HG03442 (cell line): ENCODE results near the gene NUP58.

Source experiments
- ATAC-seq: cut with Tn5 transposase; IDR thresholded peaks from one replicate; pipeline ENCODE4 v1.9.1; 2021; ENCODE audit warnings: mild to moderate bottlenecking, moderate library complexity; ENCODE audit not compliant: unreplicated experiment

NUP58 gene, protein sequence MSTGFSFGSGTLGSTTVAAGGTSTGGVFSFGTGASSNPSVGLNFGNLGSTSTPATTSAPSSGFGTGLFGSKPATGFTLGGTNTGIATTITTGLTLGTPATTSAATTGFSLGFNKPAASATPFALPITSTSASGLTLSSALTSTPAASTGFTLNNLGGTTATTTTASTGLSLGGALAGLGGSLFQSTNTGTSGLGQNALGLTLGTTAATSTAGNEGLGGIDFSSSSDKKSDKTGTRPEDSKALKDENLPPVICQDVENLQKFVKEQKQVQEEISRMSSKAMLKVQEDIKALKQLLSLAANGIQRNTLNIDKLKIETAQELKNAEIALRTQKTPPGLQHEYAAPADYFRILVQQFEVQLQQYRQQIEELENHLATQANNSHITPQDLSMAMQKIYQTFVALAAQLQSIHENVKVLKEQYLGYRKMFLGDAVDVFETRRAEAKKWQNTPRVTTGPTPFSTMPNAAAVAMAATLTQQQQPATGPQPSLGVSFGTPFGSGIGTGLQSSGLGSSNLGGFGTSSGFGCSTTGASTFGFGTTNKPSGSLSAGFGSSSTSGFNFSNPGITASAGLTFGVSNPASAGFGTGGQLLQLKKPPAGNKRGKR

DNA sequence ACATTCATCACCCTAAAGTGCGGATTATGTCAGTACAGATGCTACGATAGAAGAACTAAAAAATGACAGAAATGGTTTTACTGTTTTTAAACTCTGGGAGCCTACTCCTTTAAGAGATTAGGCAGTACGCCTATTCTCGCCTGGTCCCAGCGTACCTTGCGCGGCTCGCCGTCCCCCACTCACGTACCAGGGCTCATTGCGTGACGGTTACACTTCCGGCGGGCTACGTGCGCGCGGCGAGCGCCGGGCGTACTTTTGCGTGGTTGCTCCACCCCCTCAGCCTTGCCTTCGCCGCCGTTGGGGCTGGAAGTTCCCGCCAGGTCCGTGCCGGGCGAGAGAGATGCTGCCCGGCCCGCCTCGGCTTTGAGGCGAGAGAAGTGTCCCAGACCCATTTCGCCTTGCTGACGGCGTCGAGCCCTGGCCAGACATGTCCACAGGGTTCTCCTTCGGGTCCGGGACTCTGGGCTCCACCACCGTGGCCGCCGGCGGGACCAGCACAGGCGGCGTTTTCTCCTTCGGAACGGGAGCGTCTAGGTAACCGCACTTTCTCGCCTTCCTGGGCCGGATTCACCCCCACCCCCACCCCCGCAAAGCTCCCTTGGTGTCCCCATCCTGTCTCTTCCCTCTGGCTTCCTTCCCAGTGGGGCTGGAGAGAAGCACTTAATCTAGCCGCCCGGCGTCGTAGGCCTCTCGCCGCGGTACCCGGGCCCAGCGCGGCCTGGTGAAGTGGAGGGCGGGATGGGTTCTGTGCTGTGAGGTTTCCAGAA lies at the start of gene NUP58:
Gene NUP58 (plus strand): TSS at position 279 of the 767 bp plus-strand sequence. CDS start 149 bp downstream, at position 428.
- peak; percentile 99 for ATAC-seq

DNA sequence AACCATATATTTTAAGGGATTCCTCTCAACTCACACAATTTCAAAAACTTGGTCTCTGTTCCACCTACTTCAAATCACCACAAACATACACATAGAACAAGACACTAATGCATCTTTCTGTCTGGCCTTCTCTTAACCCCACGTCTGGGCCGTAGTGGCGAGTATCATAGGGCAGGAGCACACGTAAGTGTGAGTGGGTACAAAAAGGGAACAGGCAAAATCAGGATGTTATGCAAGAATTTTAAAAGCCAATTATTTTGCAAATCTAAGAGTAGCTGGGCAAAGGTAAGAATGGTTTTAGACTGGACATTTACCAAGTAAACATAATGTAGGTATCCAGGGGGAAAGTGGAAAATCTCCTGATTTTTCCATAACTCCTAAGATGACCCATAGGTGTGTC lies 49.2 kb upstream of the NUP58 start:
- no peak for ATAC-seq

DNA sequence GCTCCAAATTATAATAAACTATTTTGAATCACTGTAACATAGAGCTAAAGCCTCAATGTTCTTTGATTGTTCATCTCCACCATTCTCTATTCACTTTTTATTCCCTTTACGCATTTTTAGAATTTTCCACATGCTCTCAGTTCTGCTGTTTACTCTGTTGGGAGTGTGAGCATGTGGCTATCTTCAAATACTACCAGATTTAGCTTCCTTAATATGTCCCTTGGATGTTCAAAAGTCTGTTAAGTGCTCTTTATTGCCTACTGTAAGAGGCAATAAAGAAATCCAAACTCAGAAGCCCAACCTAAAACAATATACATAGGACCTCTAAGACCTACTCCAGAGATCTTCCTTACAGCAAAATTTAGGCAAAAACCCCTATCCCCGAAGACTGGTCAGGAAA lies 48.7 kb upstream of the NUP58 start:
- no peak for ATAC-seq

DNA sequence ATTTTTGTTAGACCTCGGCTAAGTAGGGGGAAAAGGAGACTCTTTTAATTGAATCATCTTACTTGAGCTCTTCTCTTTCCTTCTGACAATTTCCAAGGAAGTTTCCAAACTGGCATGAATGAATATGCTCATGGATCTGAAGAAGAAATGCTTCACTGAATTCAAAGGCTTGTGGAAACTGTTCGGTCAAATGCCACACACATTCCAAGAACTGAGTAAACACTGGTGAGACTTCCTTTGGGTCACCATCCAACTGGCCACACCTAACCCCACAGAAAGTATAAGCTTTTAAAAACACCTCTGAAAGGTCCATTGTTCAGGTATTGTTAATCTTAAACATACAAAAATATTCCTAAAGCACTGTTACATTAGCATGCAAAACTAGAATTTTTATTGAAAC lies 47.7 kb upstream of the NUP58 start:
- no peak for ATAC-seq

DNA sequence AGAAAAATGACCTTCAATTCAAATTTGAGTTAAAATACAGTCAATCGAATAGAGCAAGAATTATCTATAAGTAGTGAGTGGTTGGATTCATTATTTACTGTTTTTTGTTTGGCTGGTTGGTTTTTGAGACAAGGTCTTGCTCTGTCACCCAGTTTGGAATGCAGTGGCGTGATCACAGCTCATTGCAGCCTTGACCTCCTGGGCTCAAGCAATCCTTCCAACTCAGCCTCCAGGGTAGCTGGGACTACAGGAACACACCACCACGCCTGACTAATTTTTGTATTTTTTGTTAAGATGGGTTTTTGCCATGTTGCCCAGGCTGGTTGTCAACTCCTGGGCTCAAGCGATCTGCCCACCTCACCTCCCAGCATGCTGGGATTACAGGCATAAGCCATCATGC lies 39.2 kb upstream of the NUP58 start:
- ATAC-seq = no peak

DNA sequence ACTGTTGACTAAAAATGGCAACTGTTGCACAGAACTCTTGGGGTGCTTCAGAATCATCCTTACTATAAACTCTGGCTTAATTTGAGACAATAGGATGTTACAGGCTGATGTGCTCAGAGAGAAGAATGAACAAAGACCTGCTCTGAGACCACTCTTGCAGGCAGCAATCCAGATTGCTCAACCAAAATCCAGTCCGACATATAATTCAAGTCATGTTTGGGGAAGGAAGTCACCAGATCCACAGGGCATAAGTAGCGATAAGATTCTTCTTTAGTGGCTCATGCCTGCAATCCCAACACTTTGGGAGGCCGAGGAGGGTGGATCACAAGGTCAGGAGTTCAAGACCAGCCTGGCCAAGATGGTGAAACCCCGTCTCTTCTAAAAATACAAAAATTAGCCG lies 34.7 kb upstream of the NUP58 start:
- no peak for ATAC-seq

DNA sequence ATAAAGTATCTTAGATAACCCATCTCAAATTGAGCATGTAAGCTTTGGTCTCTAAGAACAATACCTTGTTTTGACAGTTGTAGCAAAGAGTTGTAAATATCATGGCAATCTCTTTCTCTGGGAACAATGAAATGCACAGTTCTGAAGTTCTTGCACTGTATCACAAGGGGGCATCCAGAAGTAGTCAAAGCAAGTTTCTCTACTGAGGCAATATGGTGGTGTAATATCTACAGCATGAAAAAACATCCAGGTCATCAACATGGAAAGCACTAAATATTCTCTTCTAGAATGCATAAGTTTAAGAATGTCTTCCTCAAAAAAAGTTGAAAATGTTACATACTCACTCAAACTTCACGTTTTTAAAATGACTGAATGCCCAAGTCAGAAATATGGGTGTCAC lies 33.7 kb upstream of the NUP58 start:
- no peak for ATAC-seq

DNA sequence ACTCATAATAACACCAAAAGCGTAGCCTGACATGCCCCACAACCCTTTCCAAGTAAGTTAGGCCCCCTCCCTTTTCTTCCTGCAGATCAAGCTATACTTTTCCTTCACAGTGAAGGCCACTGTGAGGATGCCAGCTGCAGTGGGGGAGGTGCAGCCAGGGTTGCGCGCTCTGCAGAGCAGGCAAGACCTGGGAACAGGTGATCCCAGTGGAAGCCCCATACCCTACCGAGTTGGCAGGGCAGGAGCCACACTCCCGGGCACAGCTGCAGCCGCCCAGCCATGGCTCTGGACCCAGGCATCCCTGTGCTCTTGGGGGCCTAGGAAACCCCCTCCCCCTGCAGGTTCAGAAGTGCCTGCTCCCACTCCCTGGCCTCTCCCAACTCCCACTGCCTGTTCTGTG lies 32.9 kb upstream of the NUP58 start:
- ATAC-seq = no peak

DNA sequence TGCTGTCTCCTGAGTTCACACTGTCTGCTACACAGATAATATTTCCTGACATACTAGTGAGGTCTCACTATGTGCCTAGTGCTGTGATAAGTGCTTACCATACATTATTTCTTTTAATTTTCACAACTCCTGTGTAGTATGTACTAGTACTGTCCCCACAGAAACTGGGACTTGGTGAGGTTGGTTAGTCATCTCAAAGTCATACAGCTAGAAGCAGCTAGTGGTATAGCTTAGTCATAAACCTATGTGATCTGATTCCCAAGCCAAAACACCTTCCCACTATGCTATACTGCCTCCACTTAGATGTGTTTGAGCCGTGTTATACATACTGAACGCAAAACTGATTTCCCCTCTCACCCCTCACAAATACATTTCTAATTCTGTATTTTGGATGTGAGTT lies 24.7 kb upstream of the NUP58 start:
- peak; percentile 67 for ATAC-seq

DNA sequence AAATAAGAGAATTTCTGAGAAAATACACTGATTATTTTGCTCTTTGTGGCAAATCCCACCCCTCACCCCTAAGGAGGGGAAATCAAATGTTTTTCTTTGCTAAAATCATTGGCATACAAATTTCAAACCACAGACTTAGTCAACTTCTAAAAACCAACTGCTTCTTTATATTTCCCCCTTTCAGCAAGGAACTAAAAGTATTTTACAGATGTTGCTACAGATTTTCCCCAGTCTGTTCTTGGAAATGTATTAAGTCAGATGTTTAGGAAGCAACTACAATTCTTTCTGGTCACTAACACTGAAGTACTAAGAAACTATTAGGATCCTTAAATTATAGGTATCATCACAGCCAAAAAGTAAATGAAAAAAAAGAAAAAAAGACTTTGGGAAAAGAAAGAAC lies 21.0 kb upstream of the NUP58 start:
- no peak for ATAC-seq

DNA sequence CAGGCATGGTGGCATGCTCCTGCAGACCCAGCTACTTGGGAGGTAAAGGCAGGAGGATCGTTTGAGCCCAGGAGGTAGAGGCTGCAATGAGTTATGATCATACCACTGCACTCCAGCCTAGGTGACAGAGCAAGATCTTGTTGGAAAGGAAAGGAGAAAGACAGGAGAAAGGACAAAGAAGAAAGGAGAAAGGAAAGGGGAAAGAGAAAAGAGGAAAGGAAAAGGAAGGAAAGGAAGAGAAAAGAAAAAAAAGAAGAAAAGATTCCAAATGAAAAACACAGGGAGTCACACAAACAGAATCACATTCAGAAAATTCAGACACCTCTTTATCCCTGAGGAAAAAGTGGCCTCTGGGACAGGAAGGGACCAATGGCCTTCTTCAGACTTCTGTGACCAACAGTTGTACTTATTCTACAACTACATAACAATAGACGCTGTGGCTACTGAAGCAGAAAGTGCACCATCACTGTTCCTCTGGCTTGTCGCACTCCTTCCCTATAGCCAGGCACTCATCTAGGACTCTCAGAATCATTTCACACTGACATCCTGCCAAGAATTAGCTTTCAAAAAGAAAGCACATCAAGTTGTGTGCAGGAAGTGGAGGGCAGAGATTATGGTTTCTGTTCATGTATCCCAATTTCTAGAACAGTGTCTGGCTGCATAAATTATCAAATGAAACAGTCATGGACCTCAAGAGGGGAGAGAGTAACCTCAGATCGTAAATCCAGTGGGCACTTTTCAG lies 20.1 kb upstream of the NUP58 start:
- peak; percentile 58 for ATAC-seq

DNA sequence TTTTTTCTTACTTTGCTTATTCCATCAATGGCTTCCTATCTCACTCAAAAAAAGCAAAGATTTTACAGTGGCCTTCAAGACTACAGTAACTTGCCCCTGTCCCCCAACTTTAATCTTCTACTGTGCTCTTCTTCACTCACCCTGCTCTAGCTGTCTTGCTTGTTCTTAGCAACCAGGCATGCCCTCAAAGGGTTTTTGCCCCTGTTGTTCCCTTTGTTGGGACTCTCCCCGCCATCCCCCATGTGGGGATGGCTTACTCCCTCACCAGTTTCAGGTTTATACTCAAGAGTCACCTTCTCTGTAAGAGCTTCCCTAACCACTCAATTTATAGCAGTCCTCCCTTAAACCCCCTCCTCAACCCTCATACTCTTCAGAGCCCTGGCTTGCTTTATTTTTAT lies 19.5 kb upstream of the NUP58 start:
- ATAC-seq = peak; percentile 27

DNA sequence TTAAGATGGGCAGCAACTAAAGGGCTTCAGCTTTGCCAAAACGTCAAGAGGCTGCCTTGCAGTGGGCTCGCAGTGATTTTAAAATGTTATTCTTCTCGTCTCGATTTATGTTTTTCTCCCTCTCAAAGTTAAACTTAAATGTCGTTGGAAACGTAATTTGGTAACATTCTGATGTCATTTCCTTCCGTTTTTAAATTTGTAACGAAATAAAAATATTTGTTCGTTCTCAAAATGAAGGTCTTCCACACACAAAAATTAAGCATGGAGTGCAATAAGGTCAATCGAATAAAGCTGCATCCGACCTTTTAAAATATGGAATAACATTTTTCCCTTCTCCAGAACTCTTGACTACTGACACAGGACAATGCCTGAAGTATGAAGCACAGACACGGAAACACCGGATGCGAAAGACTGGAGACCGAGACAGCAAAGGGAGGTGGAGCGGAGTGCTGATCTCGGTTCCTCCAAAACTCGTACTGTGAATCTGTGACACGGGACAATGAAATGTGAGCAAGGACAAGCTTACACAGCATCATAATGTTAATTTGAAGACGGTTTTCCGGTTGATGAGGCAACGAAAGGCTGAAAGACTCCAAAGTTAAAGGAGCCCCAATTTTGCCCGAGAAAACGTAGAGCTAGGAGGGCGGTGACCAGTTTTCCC lies 15.0 kb upstream of the NUP58 start:
- no peak for ATAC-seq

DNA sequence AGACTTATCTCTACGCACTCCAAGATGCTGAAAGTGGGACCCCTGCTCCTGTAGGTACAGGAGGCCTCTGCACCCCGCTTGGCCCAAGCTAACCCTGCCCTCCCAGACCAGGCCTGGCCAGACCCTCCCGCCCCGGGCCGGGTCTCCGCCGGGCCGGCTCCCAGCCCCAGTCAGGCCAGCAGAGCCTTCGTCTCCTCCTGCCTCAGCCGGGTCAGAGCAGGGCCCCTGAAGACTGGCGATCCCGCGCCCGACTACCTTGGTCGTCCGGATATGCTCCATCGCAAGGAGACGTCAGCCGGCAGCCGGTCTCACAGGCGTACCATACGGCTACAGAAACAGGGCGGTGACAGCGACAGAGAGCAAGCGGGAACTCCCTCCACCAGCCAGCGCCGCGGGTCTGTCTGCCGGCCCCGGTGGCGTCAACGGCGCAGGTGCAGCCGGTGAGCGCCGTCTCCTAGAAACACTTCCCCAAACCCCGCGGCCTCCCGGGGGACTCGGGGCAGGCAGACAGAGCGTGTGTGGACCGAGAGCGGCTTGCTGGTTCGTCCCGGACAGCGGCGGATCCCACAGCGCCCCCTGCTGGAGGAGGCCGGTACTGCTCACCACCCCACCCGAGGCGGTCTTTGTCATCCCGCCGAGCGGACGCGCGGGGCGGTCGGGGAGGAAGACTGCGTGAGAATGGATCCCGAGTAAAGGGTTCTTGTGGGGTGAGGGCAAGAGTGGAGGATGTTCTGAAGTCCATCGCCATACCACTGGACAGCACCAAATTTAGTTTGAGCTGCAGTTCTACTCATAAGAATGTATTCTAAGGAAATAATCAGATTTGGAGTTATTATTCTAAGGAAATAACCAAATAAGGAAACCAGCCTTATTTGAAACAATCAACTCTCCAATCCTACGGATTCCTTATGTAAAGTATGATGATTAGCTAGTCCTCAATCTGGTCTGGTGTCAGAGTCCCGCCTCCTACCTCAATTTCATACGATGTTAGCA lies 14.2 kb upstream of the NUP58 start, which contains the start of gene MTMR6:
Gene MTMR6 (minus strand): TSS at position 520 of the 993 bp plus-strand sequence. CDS start 241 bp downstream, at position 279.
- peak; percentile 96 for ATAC-seq

DNA sequence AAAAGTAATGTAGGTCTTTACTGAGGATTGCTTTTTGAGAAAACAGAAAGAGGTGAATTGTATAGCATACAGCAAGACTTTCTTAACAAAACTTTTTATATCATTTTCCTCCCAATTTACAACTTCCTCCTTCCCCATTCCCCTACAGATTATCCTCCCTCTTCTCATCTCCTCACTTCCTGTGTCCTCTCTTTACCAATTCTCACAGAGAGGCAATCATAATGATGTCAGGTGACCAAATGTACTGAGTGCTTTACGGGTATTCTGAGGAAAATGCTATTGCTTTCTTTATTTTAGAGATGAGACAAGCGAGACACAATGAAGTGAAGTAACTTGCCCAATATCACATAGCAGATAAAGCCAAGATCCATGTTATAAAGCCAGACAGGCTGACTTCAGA lies 12.5 kb upstream of the NUP58 start:
- ATAC-seq = no peak

DNA sequence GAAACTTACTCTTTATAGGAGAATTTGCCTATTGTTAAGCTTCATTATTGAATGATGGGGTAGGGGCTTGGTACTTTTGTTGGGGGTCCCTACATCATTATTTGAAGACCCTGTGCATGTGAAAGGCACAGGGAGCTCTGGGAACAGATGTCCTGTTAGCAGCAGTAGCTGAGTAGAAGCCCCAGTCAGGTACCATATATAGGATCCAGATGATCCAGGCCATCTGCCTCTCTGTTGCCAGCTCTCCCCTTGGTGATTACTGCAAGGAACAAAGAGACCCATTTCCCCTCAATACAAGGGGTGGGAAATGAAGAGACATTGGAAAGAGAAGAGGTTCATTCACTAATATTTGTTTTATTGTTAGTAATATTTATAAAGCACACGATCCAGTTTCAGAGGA lies 9.7 kb upstream of the NUP58 start:
- ATAC-seq = no peak

DNA sequence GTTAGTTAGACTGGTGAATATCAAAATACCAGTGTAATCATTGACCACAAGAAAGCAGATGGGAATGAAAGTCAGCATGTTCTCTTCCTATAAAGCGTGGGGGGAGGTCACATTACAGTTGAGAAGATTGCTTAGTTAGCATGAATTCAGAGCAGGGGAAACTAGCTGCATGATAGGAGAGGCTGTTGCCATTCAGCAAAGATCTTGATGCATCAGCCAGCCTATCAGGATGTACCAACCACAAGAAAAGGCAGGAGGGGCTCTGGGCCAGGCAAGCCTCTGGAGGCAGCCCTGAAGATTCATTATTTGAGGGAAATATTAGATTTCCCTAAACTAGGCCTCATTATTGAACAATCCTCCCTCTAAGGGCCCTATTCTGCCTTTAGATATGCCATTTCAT lies 9.1 kb upstream of the NUP58 start:
- no peak for ATAC-seq

DNA sequence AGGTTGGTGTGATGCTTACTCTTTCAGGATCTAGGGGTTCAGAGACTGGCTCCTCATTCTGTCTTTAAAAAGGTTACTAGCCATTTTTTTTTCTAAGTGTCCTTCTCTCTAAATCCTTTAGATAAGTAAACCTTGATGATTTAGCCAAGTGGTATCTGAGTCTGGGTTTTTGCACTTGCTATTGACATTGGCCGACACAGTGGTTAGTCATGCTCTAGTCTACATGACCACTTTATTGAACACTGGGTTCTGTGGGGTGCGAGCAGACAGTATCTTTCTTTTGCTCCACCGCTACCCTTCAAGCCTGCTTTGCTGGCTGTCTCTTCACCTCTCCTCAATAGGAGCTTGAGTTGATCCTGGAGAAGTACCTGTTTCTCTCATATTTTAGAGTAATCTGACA lies 6.2 kb upstream of the NUP58 start:
- no peak for ATAC-seq

DNA sequence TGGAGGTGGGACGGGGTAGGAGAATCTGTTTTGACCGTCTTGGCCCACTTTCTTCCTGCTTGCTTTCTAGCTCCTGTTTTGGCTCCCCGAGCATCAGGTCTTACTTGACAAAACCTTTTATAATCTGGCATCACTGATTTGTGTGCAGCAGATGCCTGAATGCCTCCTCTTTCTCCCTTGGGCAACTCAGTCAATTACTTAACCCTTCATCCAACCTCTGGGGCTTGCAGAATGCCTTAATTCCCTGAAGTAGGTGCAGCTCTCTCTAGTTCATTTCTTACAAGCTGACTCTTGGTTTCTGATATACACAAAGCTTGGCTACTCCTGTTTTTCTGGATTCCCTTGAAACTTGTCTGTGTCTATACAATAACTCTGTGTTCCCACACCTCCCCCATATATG lies 5.7 kb upstream of the NUP58 start:
- no peak for ATAC-seq
